ENCODE measurements around the gene STAMBP.

DNA sequence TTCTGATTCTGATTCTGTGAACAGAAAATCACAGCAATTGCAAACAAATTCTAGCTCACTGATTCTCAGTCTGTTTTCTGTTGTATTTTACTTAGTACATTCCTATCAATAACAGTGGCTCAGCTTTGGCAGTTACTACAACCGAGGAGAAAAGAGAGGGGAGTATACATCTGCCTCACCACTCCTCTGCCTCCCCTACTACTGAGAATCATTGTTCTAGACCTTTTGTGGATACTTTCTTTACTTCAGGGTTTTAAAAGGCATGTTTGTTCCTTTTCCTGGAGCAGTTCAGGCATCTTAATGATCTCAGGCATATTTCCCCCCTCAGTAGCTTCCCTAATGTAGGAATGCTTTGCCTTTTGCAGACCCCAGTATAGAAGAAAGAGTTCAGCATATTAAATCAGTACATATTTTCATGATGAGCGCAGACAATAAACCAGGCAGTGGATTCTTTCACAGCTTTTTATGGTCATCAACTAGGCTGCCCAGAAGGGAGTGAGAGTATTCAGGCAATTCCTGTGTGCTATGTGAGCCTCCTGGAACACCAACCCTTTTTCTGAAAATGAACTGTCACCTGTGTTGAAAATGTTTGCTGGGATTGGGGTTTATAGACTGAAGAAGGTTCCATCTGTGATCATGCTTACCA is 10.3 kb downstream of the STAMBP start:
- TF ChIP-seq EZH2 (IDR thresholded peaks at IDR 0.05; ENCODE audit: low read length, missing control alignments) = no peak
- TF ChIP-seq, protein P1, sequence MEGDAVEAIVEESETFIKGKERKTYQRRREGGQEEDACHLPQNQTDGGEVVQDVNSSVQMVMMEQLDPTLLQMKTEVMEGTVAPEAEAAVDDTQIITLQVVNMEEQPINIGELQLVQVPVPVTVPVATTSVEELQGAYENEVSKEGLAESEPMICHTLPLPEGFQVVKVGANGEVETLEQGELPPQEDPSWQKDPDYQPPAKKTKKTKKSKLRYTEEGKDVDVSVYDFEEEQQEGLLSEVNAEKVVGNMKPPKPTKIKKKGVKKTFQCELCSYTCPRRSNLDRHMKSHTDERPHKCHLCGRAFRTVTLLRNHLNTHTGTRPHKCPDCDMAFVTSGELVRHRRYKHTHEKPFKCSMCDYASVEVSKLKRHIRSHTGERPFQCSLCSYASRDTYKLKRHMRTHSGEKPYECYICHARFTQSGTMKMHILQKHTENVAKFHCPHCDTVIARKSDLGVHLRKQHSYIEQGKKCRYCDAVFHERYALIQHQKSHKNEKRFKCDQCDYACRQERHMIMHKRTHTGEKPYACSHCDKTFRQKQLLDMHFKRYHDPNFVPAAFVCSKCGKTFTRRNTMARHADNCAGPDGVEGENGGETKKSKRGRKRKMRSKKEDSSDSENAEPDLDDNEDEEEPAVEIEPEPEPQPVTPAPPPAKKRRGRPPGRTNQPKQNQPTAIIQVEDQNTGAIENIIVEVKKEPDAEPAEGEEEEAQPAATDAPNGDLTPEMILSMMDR (conservative IDR thresholded peaks at IDR 0.05 in 1 of 2, IDR thresholded peaks at IDR 0.05 in 1 of 2; ENCODE audit: low read depth in 1 of 2, low read length in 2 of 2) = no peak
